ENCODE results near the gene SLBP.

GRCh38 chr4:1646690-1647089 lies 65.4 kb downstream of the SLBP start:
- no peak for TF ChIP-seq CTCF (conservative IDR thresholded peaks at IDR 0.05)
- no peak for TF ChIP-seq EZH2 (IDR thresholded peaks at IDR 0.05; ENCODE audit: low read depth)

Data from PC-9 (cell line).